ENCODE results near the gene ALOX15B. TPM values are rescaled to one million over a fixed set of nuclear protein-coding genes. Genes with fewer than 3 reads are reported as not detected.

The ALOX15B gene
- total and polyA plus RNA-seq, 10 of the 15 experiments (the other 5 are each of a cell fraction or from before 2014, with no cell fraction given): 0.01 TPM; not detected in 9

GRCh38 chr17:8012996-8013640 is 25.7 kb upstream of the ALOX15B start (continued):
- TF ChIP-seq PKNOX1 (IDR thresholded peaks at IDR 0.05): no peak
- TF ChIP-seq FOXM1 (IDR thresholded peaks at IDR 0.05; ENCODE audit: low read depth, low read length): no peak
- TF ChIP-seq PBX3 (IDR thresholded peaks at IDR 0.05; ENCODE audit: insufficient replicate concordance, low read depth, low read length): no peak
- TF ChIP-seq NR2C1 (IDR thresholded peaks at IDR 0.05): no peak
- no peak for TF ChIP-seq POLR2A (IDR thresholded peaks at IDR 0.05; ENCODE audit: low read depth, low read length)
- no peak for TF ChIP-seq STAT1 (conservative IDR thresholded peaks at IDR 0.05)
- no peak for TF ChIP-seq SREBF2 (IDR thresholded peaks at IDR 0.05; ENCODE audit: low read length)
- no peak for TF ChIP-seq SUZ12 (IDR thresholded peaks at IDR 0.05; ENCODE audit: unreplicated experiment)
- TF ChIP-seq ZSCAN29 (IDR thresholded peaks at IDR 0.05): no peak

GRCh38 chr17:8013731-8014557 is 24.9 kb upstream of the ALOX15B start:
- intact Hi-C loops (cut with micrococcal nuclease; ENCODE audit: unreplicated experiment): no loop called here
- no peak for ATAC-seq
- no TSS peak for BruUV-seq (replicated peaks)
- Histone ChIP-seq H3K9ac (ENCODE audit: control insufficient read depth, insufficient read depth, low read length) (no peak overlapping the region), H3K4me1 (ENCODE audit: control insufficient read depth, insufficient read depth, low read length) (no peaks in the 10 kb centered on the region), H3K27me3 (replicated peaks in 1 of 2; ENCODE audit: control insufficient read depth in 2 of 2, insufficient read depth in 2 of 2, low read length in 1 of 2) (peaks cover 0 to 1% of the 10 kb centered on the region in 2 experiments; a peak in 2 of 4 replicates), H3K4me3 (no peak overlapping the region), H3K36me3 (ENCODE audit: control insufficient read depth in 2 of 2, insufficient read depth in 2 of 2, low read length in 1 of 2) (no peaks in the 10 kb centered on the region), H3K27ac (ENCODE audit: control insufficient read depth, insufficient read depth) (no peak overlapping the region), H4K20me1 (ENCODE audit: control insufficient read depth, insufficient read depth) (no peaks in the 10 kb centered on the region), H2AFZ (ENCODE audit: control insufficient read depth, low read depth, low read length) (no peak overlapping the region), H3K4me2 (ENCODE audit: control insufficient read depth, insufficient read depth) (no peak overlapping the region), H3K9me3 (replicated peaks; ENCODE audit: control insufficient read depth, insufficient read depth, low read length) (no peaks in the 10 kb centered on the region), H3K79me2 (ENCODE audit: control insufficient read depth, insufficient read depth, low read length) (no peaks in the 10 kb centered on the region)
- ChIA-PET SMC1A (ENCODE audit: uncharacterized antibody, unreplicated experiment) (interaction anchor here (0.8 kb wide), 1 partner anchor 11 kb away, joined by 3 read pairs; no protein-coding TSS in a partner anchor), CTCF (interaction anchor here (1.2 kb wide), 1 partner anchor 44 kb away, joined by 3 read pairs; no protein-coding TSS in a partner anchor), RAD21 (ENCODE audit: unreplicated experiment) (interaction anchor here (1.1 kb wide), 2 partner anchors 27 to 44 kb away, joined by 3 read pairs; no protein-coding TSS in a partner anchor), POLR2A (no interaction called here)
- in situ Hi-C loops (cut with MboI): no loop called here
- TF ChIP-seq NR2C1 (IDR thresholded peaks at IDR 0.05) (no peak), CREB1 (IDR thresholded peaks at IDR 0.05; ENCODE audit: low read depth) (no peak), SUPT20H (IDR thresholded peaks at IDR 0.05; ENCODE audit: borderline replicate concordance, control insufficient read depth, low read depth, low read length) (no peak), CEBPZ (IDR thresholded peaks at IDR 0.05; ENCODE audit: low read depth, low read length) (no peak), CBX5 (IDR thresholded peaks at IDR 0.05; ENCODE audit: low read depth) (no peak), TAF1 (IDR thresholded peaks at IDR 0.05; ENCODE audit: borderline replicate concordance, low read depth, low read length) (no peak)
- 17% methylated on average over 12 of the region's 12 CpGs for WGBS (ENCODE audit: insufficient coverage, insufficient replicate concordance, low lambda C conversion rate, missing lambda C conversion rate)
- FAIRE-seq: no peak
- DNase-seq (ENCODE audit: low read depth, low spot score): no peak
